ENCODE data around the gene HHIPL2. TPM values are rescaled to one million over a fixed set of nuclear protein-coding genes. Genes with fewer than 3 reads are reported as not detected.
A peak's percentile ranks its signal among the peaks of the same experiment; 100 is the strongest.

The HHIPL2 gene
- total RNA-seq (2022), result 0.16 and 0.32 TPM in 2 replicates
- Bru-seq, nascent RNA, result percentile 19 among the genes with signal in this experiment
- BruChase-seq, experiment 1, labeled RNA remaining after a 2-hour chase, result percentile 26 among the genes with signal in this experiment
- BruChase-seq, experiment 2, labeled RNA remaining after a 6-hour chase, result percentile 22 among the genes with signal in this experiment
- long read RNA-seq, partial matches to known transcripts, result 0 of 1 reads
- long read RNA-seq, other reads (novel, unspliced or antisense), result 0 of 1 reads

- Histone ChIP-seq H3K27me3 (replicated peaks; ENCODE audit: control insufficient read depth, insufficient read depth, low read length) (no peaks in the 10 kb centered on the region), H3K9me3 (no peaks in the 10 kb centered on the region), H3K4me1 (no peaks in the 10 kb centered on the region), H3K36me3 (ENCODE audit: control insufficient read depth, insufficient read depth, low read length) (no peaks in the 10 kb centered on the region), H3K4me3 (ENCODE audit: low read depth, low read length) (no peak within 1 kb of the TSS)
- H3K9me3 Mint-ChIP-seq (ENCODE audit: unreplicated experiment), result no peaks in the 10 kb centered on the region
- DNase-seq, result no peak
- H3K4me1 Mint-ChIP-seq (ENCODE audit: low read depth, unreplicated experiment), result peaks cover 7% of the 10 kb centered on the region
- H3K27me3 Mint-ChIP-seq (ENCODE audit: insufficient read depth, unreplicated experiment), result no peaks in the 10 kb centered on the region
- no peaks in the 10 kb centered on the region for H3K36me3 Mint-ChIP-seq (ENCODE audit: insufficient read depth, unreplicated experiment)
- POLR2A ChIA-PET, result no interaction called here
- CTCF ChIA-PET, result interaction anchor here (0.9 kb wide), 1 partner anchor 41 kb away, joined by 3 read pairs; the partner anchor contains the start of gene TAF1A
- no TSS peak for BruUV-seq (replicated peaks)
- no peak for TF ChIP-seq CTCF (IDR thresholded peaks at IDR 0.05; ENCODE audit: insufficient read depth in 1 of 2, low read depth in 1 of 2, low read length in 1 of 2, severe bottlenecking in 1 of 2, unreplicated experiment in 1 of 2)
- no peak within 1 kb of the TSS for H3K27ac Mint-ChIP-seq (ENCODE audit: unreplicated experiment)
- H3K4me3 Mint-ChIP-seq (ENCODE audit: unreplicated experiment), result no peak within 1 kb of the TSS
- intact Hi-C loops (cut with micrococcal nuclease; ENCODE audit: unreplicated experiment), result no loop called here
Measured at GRCh38 chr1:222547944-222548671, at the start of gene HHIPL2. TSS of gene HHIPL2 (minus strand) at chr1:222548104. CDS start at chr1:222548044, 60 bp downstream.

- Histone ChIP-seq H3K27me3 (replicated peaks; ENCODE audit: control insufficient read depth, insufficient read depth, low read length) (no peaks in the 10 kb centered on the region), H3K9me3 (peaks cover 5% of the 10 kb centered on the region; the same call in 1 of the 2 replicates), H3K4me1 (no peaks in the 10 kb centered on the region), H3K4me3 (ENCODE audit: low read depth, low read length) (no peak overlapping the region), H3K36me3 (ENCODE audit: control insufficient read depth, insufficient read depth, low read length) (no peaks in the 10 kb centered on the region)
- intact Hi-C loops (cut with micrococcal nuclease; ENCODE audit: unreplicated experiment), result no loop called here
- H3K9me3 Mint-ChIP-seq (ENCODE audit: unreplicated experiment), result peaks cover 11% of the 10 kb centered on the region
- H3K4me1 Mint-ChIP-seq (ENCODE audit: low read depth, unreplicated experiment), result no peaks in the 10 kb centered on the region
- no TSS peak for BruUV-seq (replicated peaks)
- H3K27ac Mint-ChIP-seq (ENCODE audit: unreplicated experiment), result no peak overlapping the region
- TF ChIP-seq CTCF (IDR thresholded peaks at IDR 0.05; ENCODE audit: insufficient read depth in 1 of 2, low read depth in 1 of 2, low read length in 1 of 2, severe bottlenecking in 1 of 2, unreplicated experiment in 1 of 2), result no peak
- POLR2A ChIA-PET, result no interaction called here
- peaks cover 6% of the 10 kb centered on the region for H3K27me3 Mint-ChIP-seq (ENCODE audit: insufficient read depth, unreplicated experiment)
- CTCF ChIA-PET, result no interaction called here
- no peak for DNase-seq
- no peaks in the 10 kb centered on the region for H3K36me3 Mint-ChIP-seq (ENCODE audit: insufficient read depth, unreplicated experiment)
- H3K4me3 Mint-ChIP-seq (ENCODE audit: unreplicated experiment), result no peak overlapping the region
Measured at GRCh38 chr1:222596696-222597095, 48.8 kb upstream of the HHIPL2 start.

GRCh38 chr1:222594789-222595188 is 46.9 kb upstream of the HHIPL2 start:
- TF ChIP-seq CTCF (IDR thresholded peaks at IDR 0.05; ENCODE audit: insufficient read depth in 1 of 2, low read depth in 1 of 2, low read length in 1 of 2, severe bottlenecking in 1 of 2, unreplicated experiment in 1 of 2), result no peak
- intact Hi-C loops (cut with micrococcal nuclease; ENCODE audit: unreplicated experiment), result no loop called here
- Histone ChIP-seq H3K4me3 (ENCODE audit: low read depth, low read length) (no peak overlapping the region), H3K27me3 (replicated peaks; ENCODE audit: control insufficient read depth, insufficient read depth, low read length) (no peaks in the 10 kb centered on the region), H3K4me1 (peaks cover 5% of the 10 kb centered on the region; the same call in 1 of the 2 replicates), H3K36me3 (ENCODE audit: control insufficient read depth, insufficient read depth, low read length) (no peaks in the 10 kb centered on the region), H3K9me3 (peaks cover 5% of the 10 kb centered on the region; the same call in 1 of the 2 replicates)
- ChIA-PET CTCF (no interaction called here), POLR2A (no interaction called here)
- Mint-ChIP-seq H3K4me3 (ENCODE audit: unreplicated experiment) (no peak overlapping the region), H3K27me3 (ENCODE audit: insufficient read depth, unreplicated experiment) (peaks cover 3% of the 10 kb centered on the region), H3K9me3 (ENCODE audit: unreplicated experiment) (peaks cover 11% of the 10 kb centered on the region), H3K4me1 (ENCODE audit: low read depth, unreplicated experiment) (peaks cover 8% of the 10 kb centered on the region), H3K36me3 (ENCODE audit: insufficient read depth, unreplicated experiment) (peaks cover 7% of the 10 kb centered on the region), H3K27ac (ENCODE audit: unreplicated experiment) (no peak overlapping the region)
- no TSS peak for BruUV-seq (replicated peaks)
- no peak for DNase-seq

Measured in Caco-2 (cell line).